ENCODE results near the gene NTM. TPM values are rescaled to one million over a fixed set of nuclear protein-coding genes. Genes with fewer than 3 reads are reported as not detected.

Gene NTM
- total RNA-seq, 2 donors from 2014 or later = not detected

GRCh38 chr11:131912134-131912533 is 541.7 kb downstream of the NTM start:
- Histone ChIP-seq H3K9me3 (no peaks in the 10 kb centered on the region), H3K36me3 (no peaks in the 10 kb centered on the region), H3K4me3 (no peak overlapping the region), H3K27ac (no peak overlapping the region), H3K4me1 (ENCODE audit: control insufficient read depth in 1 of 2, low read depth in 2 of 2) (no peaks in the 10 kb centered on the region), H3K27me3 (replicated peaks; ENCODE audit: insufficient read depth) (peaks cover 4% of the 10 kb centered on the region)
- TF ChIP-seq, protein P1, sequence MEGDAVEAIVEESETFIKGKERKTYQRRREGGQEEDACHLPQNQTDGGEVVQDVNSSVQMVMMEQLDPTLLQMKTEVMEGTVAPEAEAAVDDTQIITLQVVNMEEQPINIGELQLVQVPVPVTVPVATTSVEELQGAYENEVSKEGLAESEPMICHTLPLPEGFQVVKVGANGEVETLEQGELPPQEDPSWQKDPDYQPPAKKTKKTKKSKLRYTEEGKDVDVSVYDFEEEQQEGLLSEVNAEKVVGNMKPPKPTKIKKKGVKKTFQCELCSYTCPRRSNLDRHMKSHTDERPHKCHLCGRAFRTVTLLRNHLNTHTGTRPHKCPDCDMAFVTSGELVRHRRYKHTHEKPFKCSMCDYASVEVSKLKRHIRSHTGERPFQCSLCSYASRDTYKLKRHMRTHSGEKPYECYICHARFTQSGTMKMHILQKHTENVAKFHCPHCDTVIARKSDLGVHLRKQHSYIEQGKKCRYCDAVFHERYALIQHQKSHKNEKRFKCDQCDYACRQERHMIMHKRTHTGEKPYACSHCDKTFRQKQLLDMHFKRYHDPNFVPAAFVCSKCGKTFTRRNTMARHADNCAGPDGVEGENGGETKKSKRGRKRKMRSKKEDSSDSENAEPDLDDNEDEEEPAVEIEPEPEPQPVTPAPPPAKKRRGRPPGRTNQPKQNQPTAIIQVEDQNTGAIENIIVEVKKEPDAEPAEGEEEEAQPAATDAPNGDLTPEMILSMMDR (IDR thresholded peaks at IDR 0.05) = no peak
- ATAC-seq (ENCODE audit: insufficient number of reproducible peaks, low FRiP score, low read depth) (no peak), DNase-seq (ENCODE audit: low spot score) (no peak)

DNA sequence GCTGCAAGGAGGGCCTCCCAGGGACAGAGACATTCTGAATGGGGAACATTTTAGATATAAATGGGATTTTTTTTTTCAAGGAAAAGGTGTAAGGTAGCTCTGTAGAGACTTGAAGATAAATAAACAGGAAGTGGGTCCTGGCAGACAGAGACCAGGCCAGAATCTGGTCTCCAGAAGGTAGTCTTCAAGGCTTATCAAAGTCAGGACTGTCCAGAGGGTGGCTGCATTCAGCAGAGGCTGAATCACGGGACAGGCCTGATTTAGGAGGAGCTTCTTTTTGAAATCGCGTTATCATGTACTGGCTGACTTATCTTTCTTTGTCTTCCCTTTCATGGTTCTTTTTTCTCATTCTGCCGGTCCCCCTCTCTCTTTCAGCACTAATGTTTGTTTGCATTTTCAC is 542.9 kb downstream of the NTM start:
- Histone ChIP-seq H3K4me1 (ENCODE audit: control insufficient read depth in 1 of 2, low read depth in 2 of 2) (no peaks in the 10 kb centered on the region), H3K27me3 (replicated peaks; ENCODE audit: insufficient read depth) (peaks cover 4% of the 10 kb centered on the region), H3K27ac (no peak overlapping the region), H3K36me3 (no peaks in the 10 kb centered on the region), H3K9me3 (no peaks in the 10 kb centered on the region), H3K4me3 (no peak overlapping the region)
- no peak for DNase-seq (ENCODE audit: low spot score)
- TF ChIP-seq, protein P1 (IDR thresholded peaks at IDR 0.05) = no peak
- no peak for ATAC-seq (ENCODE audit: insufficient number of reproducible peaks, low FRiP score, low read depth)

- Histone ChIP-seq H3K9me3 (no peaks in the 10 kb centered on the region), H3K36me3 (no peaks in the 10 kb centered on the region), H3K4me3 (no peak overlapping the region), H3K27me3 (replicated peaks; ENCODE audit: insufficient read depth) (peaks cover 4% of the 10 kb centered on the region), H3K4me1 (ENCODE audit: control insufficient read depth in 1 of 2, low read depth in 2 of 2) (no peaks in the 10 kb centered on the region), H3K27ac (no peak overlapping the region)
- DNase-seq (ENCODE audit: low spot score) (no peak), ATAC-seq (ENCODE audit: insufficient number of reproducible peaks, low FRiP score, low read depth) (no peak)
- TF ChIP-seq, protein P1 (IDR thresholded peaks at IDR 0.05) = no peak
Observed at GRCh38 chr11:131914361-131914774, 544.0 kb downstream of the NTM start.

DNA sequence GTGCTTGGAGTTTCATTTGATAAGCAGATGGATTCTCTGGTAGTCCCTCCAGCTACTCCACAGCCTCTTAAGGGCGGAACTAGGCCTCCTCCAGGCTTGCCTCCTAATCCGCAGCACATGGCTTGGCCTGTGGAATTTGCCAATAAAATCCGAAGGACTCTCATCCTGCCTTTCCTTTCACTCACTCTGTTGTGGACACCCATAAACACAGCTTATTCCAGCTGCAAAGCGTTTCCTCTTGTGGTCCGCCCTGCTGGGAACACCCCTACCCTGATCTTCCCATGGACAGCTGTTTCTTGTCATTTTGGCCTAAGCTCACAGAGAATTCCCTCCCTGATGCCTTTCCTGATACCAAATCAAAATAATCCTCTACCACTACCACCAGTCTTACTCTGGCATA is 546.2 kb downstream of the NTM start:
- H3K4me3 ChIP-seq = no peak overlapping the region
- H3K27me3 ChIP-seq (replicated peaks; ENCODE audit: insufficient read depth) = no peaks in the 10 kb centered on the region
- TF ChIP-seq, protein P1 (IDR thresholded peaks at IDR 0.05) = no peak
- no peak for DNase-seq (ENCODE audit: low spot score)
- no peaks in the 10 kb centered on the region for H3K36me3 ChIP-seq
- H3K4me1 ChIP-seq (ENCODE audit: control insufficient read depth in 1 of 2, low read depth in 2 of 2) = no peaks in the 10 kb centered on the region
- H3K9me3 ChIP-seq = no peaks in the 10 kb centered on the region
- no peak for ATAC-seq (ENCODE audit: insufficient number of reproducible peaks, low FRiP score, low read depth)
- H3K27ac ChIP-seq = no peak overlapping the region

GRCh38 chr11:131917634-131918384 is 547.4 kb downstream of the NTM start:
- ATAC-seq (ENCODE audit: insufficient number of reproducible peaks, low FRiP score, low read depth) (no peak), DNase-seq (ENCODE audit: low spot score) (no peak)
- Histone ChIP-seq H3K4me1 (ENCODE audit: control insufficient read depth in 1 of 2, low read depth in 2 of 2) (no peaks in the 10 kb centered on the region), H3K27ac (no peak overlapping the region), H3K9me3 (no peaks in the 10 kb centered on the region), H3K4me3 (no peak overlapping the region), H3K36me3 (no peaks in the 10 kb centered on the region), H3K27me3 (replicated peaks; ENCODE audit: insufficient read depth) (no peaks in the 10 kb centered on the region)
- TF ChIP-seq, protein P1 (IDR thresholded peaks at IDR 0.05) = no peak
